SK-N-SH (cell line): ENCODE data around the gene SPATA13.

Experiments
- EZH2phosphoT487 ChIP-seq: fragments of 200-600 bp; sonication (generic); IDR thresholded peaks from 2 replicates; pipeline ENCODE4 v1.6.1; 2017; ENCODE audit warnings: low read depth, mixed run types, mild to moderate bottlenecking, antibody characterized with exemption, moderate library complexity, borderline replicate concordance
- FOXJ3 ChIP-seq: sonication (generic); formaldehyde crosslinking; IDR thresholded peaks from 2 replicates; pipeline ENCODE4 v1.5.1; 2020; ENCODE audit warnings: mild to moderate bottlenecking, missing genetic modification reagents
- MXI1 ChIP-seq: IDR thresholded peaks from 2 replicates; pipeline ENCODE4 v1.6.1; 2012; ENCODE audit warnings: mild to moderate bottlenecking, low read depth, low read length, improper control_type of control experiment
- PBX3 ChIP-seq: IDR thresholded peaks from 2 replicates; pipeline ENCODE4; 2012
- POLR2AphosphoS5 ChIP-seq: IDR thresholded peaks from 2 replicates; pipeline ENCODE4 v1.6.1; 2012; ENCODE audit warnings: low read depth, low read length
- RXRA ChIP-seq: IDR thresholded peaks from 2 replicates; pipeline ENCODE4 v1.4.0; 2012; ENCODE audit warnings: low read depth, mild to moderate bottlenecking, borderline replicate concordance
- SIN3A ChIP-seq: IDR thresholded peaks from 2 replicates; pipeline ENCODE4 v1.6.1; 2012; ENCODE audit warnings: low read depth, mild to moderate bottlenecking, low read length, moderate library complexity, borderline replicate concordance
- YY1 ChIP-seq: IDR thresholded peaks from 2 replicates; pipeline ENCODE4 v1.4.0; 2012; ENCODE audit warnings: low read depth, mild to moderate bottlenecking
- TF ChIP-seq, protein P1 (sequence below): IDR thresholded peaks from 2 replicates; pipeline ENCODE4 v1.4.0; 2012; ENCODE audit warnings: low read depth, borderline replicate concordance
- TF ChIP-seq, protein P2 (sequence below): fragments of 200-600 bp; sonication (generic); IDR thresholded peaks from 2 replicates; pipeline ENCODE4 v1.6.1; 2017; ENCODE audit warnings: antibody characterized with exemption, mild to moderate bottlenecking, moderate library complexity
- TF ChIP-seq, protein P3 (sequence below): fragments of 150-350 bp; IDR thresholded peaks from 2 replicates; pipeline ENCODE4 v1.6.1; 2016; ENCODE audit warnings: mild to moderate bottlenecking, low read depth, low read length
- TF ChIP-seq, protein P4 (sequence below): IDR thresholded peaks from 2 replicates; pipeline ENCODE4 v1.4.0; 2012; ENCODE audit warnings: low read depth, borderline replicate concordance

DNA sequence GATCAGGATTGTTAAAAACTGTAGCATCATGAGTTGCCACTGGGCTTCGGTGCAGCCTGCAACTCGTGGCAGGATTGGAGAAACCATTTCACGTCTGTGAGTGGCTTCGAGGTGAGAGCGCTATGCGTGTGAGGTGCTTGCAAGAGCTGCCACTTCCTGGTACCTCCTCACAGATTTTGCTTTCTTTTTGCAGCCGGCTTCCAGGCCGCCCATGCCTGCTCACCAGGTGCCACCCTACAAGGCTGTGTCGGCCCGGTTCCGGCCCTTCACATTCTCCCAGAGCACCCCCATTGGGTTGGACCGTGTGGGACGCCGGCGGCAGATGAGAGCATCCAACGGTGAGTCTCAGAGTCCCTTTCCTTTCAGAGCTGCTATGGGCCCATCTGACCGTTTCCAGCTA, 91.0 kb downstream of the SPATA13 start:
- TF ChIP-seq, protein P1, sequence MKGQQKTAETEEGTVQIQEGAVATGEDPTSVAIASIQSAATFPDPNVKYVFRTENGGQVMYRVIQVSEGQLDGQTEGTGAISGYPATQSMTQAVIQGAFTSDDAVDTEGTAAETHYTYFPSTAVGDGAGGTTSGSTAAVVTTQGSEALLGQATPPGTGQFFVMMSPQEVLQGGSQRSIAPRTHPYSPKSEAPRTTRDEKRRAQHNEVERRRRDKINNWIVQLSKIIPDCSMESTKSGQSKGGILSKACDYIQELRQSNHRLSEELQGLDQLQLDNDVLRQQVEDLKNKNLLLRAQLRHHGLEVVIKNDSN, result no peak
- TF ChIP-seq, protein P2, sequence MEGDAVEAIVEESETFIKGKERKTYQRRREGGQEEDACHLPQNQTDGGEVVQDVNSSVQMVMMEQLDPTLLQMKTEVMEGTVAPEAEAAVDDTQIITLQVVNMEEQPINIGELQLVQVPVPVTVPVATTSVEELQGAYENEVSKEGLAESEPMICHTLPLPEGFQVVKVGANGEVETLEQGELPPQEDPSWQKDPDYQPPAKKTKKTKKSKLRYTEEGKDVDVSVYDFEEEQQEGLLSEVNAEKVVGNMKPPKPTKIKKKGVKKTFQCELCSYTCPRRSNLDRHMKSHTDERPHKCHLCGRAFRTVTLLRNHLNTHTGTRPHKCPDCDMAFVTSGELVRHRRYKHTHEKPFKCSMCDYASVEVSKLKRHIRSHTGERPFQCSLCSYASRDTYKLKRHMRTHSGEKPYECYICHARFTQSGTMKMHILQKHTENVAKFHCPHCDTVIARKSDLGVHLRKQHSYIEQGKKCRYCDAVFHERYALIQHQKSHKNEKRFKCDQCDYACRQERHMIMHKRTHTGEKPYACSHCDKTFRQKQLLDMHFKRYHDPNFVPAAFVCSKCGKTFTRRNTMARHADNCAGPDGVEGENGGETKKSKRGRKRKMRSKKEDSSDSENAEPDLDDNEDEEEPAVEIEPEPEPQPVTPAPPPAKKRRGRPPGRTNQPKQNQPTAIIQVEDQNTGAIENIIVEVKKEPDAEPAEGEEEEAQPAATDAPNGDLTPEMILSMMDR, result no peak
- TF ChIP-seq POLR2AphosphoS5 (no peak), RXRA (no peak), MXI1 (no peak), YY1 (no peak), EZH2phosphoT487 (no peak), SIN3A (no peak), FOXJ3 (CRISPR knock-in tag) (no peak), PBX3 (no peak)
- TF ChIP-seq, protein P3, sequence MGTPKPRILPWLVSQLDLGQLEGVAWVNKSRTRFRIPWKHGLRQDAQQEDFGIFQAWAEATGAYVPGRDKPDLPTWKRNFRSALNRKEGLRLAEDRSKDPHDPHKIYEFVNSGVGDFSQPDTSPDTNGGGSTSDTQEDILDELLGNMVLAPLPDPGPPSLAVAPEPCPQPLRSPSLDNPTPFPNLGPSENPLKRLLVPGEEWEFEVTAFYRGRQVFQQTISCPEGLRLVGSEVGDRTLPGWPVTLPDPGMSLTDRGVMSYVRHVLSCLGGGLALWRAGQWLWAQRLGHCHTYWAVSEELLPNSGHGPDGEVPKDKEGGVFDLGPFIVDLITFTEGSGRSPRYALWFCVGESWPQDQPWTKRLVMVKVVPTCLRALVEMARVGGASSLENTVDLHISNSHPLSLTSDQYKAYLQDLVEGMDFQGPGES, result no peak
- TF ChIP-seq, protein P4, sequence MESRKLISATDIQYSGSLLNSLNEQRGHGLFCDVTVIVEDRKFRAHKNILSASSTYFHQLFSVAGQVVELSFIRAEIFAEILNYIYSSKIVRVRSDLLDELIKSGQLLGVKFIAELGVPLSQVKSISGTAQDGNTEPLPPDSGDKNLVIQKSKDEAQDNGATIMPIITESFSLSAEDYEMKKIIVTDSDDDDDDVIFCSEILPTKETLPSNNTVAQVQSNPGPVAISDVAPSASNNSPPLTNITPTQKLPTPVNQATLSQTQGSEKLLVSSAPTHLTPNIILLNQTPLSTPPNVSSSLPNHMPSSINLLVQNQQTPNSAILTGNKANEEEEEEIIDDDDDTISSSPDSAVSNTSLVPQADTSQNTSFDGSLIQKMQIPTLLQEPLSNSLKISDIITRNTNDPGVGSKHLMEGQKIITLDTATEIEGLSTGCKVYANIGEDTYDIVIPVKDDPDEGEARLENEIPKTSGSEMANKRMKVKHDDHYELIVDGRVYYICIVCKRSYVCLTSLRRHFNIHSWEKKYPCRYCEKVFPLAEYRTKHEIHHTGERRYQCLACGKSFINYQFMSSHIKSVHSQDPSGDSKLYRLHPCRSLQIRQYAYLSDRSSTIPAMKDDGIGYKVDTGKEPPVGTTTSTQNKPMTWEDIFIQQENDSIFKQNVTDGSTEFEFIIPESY, result no peak
